Mesangial cell (primary cell): ENCODE measurements around the gene TCF12. TPM values are rescaled to one million over a fixed set of nuclear protein-coding genes. Genes with fewer than 3 reads are reported as not detected.

Experiments
- total RNA-seq: library from RNA; depleted of rRNA; stranded (reverse); fragments of >200 nt; gene quantifications from 2 replicates; pipeline ENCODE4 v1.2.3, GENCODE V29; 2015

Gene TCF12
- total RNA-seq = 58.3 and 74.8 TPM in 2 replicates

DNA sequence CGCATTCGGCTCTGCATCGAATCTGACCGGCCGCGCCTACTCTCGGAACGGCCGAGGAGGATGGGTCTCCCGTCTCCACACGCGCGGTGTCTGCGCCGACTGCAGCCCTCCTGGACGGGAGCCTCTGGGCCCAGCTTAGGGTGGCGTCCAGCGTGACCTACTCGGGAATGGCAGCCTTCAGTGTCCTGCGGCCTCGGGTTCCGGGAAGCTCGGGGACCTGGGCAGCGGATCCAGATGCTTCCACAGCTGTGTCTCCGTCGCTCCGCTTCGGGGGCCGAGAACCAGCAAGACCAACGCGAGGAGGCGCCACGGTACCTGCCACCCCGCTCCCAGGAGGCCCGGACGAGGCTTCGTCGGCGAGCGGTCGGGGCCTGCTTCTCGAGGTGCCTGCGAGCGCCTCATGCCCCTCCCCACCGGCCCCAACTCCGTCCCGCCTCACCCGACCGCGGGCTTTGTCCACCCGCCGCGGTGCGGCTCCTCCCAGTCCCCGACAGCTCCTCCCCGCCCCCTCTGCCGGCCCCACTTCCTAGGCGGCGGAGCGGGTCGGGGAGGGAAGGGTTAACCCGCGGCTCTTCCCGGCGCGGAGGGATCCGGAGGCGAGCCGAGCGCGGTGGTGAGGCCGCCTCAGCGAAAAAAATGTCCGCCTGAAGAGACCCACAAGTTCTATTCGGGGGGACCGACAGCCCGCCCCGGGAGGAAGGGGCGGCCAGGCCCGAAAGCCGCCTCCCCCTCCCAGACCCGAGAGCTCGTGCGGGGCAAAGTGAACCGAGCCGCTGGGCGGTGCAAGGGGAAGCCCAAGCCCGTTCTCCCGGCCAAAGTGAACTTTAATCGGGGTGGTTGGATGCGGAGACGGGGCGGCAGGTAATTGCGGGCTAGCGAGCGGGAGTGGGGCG, at the start of gene TCF12:
Gene TCF12, plus strand, starts transcription at position 599 of the 893 bp plus-strand sequence. CDS start 1,270 bp downstream, outside the sequence.

Other genes starting within 250 kb of the TCF12 start
- gene ZNF280D, start 185.1 kb upstream of the TCF12 start, total RNA-seq = 9.4 and 9.9 TPM in 2 replicates